Kidney epithelial cell (primary cell): ENCODE measurements around the gene ST3GAL3. TPM values are rescaled to one million over a fixed set of nuclear protein-coding genes. Genes with fewer than 3 reads are reported as not detected.

Experiments
- DNase-seq: peaks from one replicate; pipeline ENCODE4 v3.0.0-alpha.2; 2010; ENCODE audit warnings: low read depth
- H3K27me3 ChIP-seq: 2 replicates; pipeline ENCODE4 v1.6.0; 2011; ENCODE audit warnings: low read length; ENCODE audit not compliant: control insufficient read depth, insufficient read depth
- H3K36me3 ChIP-seq: 2 replicates; pipeline ENCODE4 v1.5.1; 2011; ENCODE audit warnings: low read length; ENCODE audit not compliant: control insufficient read depth, insufficient read depth
- H3K4me3 ChIP-seq: 2 replicates; pipeline ENCODE4 v1.5.1; 2011; ENCODE audit warnings: low read depth, mild to moderate bottlenecking, control low read depth, low read length
- total RNA-seq: library from RNA; depleted of rRNA; stranded (reverse); fragments of >200 nt; gene quantifications from 2 replicates; pipeline ENCODE4 v1.2.3, GENCODE V29; 2015
- TF ChIP-seq, protein P1 (sequence below): IDR thresholded peaks from 2 replicates; pipeline ENCODE4 v1.5.1; 2011; ENCODE audit warnings: mild to moderate bottlenecking, moderate library complexity, low read length, control low read depth, inconsistent platforms; ENCODE audit not compliant: insufficient read depth, poor library complexity, severe bottlenecking

ST3GAL3 gene
- total RNA-seq, 1 donor from 2014 or later, result 15.0 TPM

DNA sequence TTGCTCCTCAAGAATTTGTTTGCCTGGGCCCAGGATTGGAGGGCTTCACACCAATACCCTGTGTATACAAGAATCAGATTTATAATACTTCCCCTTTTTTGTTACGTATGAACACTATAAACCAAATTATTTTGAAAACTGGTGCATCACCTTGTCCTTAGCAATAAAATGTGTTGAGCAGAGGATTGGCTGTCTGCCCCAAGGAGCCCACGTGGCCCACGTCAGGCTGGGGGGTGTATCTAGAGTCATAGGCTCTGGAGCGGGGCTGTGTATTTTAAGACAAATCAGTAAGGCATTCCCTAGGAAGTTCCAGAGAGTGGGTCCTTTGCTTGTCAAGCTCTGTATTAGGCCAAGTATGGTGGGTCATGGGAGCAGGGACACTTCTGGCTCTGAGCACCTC is 2.0 kb upstream of the ST3GAL3 start:
- H3K36me3 ChIP-seq, result no peaks in the 10 kb centered on the region
- TF ChIP-seq, protein P1, sequence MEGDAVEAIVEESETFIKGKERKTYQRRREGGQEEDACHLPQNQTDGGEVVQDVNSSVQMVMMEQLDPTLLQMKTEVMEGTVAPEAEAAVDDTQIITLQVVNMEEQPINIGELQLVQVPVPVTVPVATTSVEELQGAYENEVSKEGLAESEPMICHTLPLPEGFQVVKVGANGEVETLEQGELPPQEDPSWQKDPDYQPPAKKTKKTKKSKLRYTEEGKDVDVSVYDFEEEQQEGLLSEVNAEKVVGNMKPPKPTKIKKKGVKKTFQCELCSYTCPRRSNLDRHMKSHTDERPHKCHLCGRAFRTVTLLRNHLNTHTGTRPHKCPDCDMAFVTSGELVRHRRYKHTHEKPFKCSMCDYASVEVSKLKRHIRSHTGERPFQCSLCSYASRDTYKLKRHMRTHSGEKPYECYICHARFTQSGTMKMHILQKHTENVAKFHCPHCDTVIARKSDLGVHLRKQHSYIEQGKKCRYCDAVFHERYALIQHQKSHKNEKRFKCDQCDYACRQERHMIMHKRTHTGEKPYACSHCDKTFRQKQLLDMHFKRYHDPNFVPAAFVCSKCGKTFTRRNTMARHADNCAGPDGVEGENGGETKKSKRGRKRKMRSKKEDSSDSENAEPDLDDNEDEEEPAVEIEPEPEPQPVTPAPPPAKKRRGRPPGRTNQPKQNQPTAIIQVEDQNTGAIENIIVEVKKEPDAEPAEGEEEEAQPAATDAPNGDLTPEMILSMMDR, result no peak
- no peak for DNase-seq
- H3K27me3 ChIP-seq, result no peaks in the 10 kb centered on the region
- H3K4me3 ChIP-seq, result no peak overlapping the region

DNA sequence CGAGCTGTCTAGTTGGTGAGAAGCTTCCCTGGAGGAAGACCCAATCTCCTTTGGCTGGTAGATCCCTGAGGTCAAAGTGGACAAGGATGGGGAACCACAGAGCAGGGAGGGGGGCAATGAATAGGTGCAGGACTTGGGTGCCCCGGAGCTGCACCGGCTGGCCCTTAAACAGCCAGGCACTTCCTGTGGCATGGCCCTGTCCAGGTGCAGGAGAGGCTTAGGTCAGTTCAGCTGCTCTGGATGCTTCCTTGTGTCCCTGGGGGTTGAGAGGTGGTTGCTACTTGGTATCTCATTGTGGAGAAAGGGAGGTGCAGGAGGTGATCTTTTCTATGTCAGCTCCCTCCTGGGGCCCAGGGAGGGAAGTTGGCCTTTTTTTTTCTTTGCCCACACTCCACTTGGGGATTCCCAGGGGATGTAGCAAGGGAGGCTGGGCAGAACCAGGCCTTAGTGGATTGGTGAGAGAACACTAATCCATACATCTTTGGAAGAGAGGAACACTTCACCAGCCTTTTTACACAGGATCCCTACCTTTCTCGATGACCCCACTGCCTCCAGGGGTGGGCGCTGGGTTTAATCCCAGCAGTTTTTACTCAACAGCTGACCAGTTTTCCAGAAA is 1.2 kb upstream of the ST3GAL3 start:
- H3K4me3 ChIP-seq, result no peak overlapping the region
- TF ChIP-seq, protein P1, result no peak
- no peak for DNase-seq
- H3K36me3 ChIP-seq, result no peaks in the 10 kb centered on the region
- H3K27me3 ChIP-seq, result no peaks in the 10 kb centered on the region

DNA sequence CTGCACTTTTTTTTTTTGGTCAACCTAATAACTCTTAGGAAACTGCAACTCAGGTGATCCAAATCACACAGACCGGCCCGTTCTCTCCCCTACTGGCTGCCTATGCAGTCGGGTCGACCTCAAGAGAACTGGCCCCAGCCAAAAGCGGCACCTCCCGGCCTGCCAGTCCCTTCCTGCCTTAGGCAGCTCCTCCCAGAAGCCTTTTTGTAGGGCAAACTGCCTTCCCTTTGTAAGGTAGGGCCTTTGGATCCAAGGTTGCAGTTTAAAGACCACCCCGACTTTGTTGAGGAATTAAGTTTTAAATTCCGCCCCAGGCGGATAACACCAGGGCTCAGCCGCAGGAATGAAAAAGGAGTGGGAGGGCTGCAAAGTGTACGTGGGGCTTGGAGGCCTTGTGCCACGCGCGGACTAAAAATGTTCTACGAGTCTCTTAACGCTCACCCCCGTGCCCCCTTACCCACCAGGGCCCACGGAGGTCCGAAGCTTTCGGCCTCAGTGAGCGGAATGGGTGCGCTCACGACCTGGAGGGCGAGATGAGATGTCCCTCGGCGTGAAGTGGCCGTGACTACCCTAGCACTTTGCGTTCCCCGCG is 642 bp upstream of the ST3GAL3 start:
- TF ChIP-seq, protein P1, result no peak
- Histone ChIP-seq H3K36me3 (no peaks in the 10 kb centered on the region), H3K4me3 (peak overlapping the region; percentile 61), H3K27me3 (no peaks in the 10 kb centered on the region)
- no peak for DNase-seq

DNA sequence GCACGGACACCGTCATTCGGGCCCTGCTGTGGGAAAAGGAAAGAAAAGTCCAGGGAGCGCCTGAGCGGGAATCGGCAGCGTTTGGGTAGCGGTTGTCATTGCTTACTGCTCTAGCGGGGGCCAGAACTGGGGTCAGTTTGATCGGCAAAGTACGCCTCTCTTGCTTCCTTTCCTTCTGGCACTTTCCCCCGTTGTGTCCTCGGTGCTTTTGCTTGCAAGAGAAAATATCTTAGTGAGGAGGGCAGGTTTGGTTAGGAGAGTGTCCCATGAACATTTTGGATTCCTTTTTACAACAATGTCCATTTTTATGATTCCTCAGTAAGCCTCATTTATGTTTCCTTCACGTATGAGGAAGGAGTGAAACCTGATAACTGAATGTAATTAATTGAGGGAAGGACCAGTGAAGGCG is 670 bp downstream of the ST3GAL3 start:
- peak overlapping the region; percentile 61 for H3K4me3 ChIP-seq
- H3K27me3 ChIP-seq, result no peaks in the 10 kb centered on the region
- no peaks in the 10 kb centered on the region for H3K36me3 ChIP-seq
- TF ChIP-seq, protein P1, result no peak
- peak; percentile 28 for DNase-seq

DNA sequence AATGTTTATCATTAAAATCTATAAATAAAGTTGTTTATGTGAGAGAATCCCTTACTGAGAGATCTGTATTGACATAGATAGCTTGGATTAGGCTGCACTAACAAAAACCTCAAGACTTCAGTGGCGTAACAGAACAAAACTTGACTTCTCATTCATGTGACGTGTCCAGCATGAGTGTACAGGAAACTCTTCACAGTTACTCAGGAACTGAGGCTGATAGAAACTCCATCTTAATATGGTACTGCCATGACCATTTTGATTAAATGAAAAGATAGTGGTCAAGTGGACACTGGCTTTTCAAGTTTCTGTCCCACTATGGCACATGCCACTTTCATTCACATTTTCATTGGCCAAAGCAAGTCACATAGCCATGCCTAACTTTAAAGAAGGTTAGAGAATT is 3.7 kb downstream of the ST3GAL3 start:
- no peaks in the 10 kb centered on the region for H3K27me3 ChIP-seq
- TF ChIP-seq, protein P1, result no peak
- no peaks in the 10 kb centered on the region for H3K36me3 ChIP-seq
- no peak overlapping the region for H3K4me3 ChIP-seq
- DNase-seq, result no peak
